Measurements from ENCODE around the gene TWF2.
A peak's percentile ranks its signal among the peaks of the same experiment; 100 is the strongest.

GRCh38 chr3:52218937-52219650 is 19.9 kb downstream of the TWF2 start:
- TF ChIP-seq CTCF (IDR thresholded peaks at IDR 0.05) (peak in 1 of 6 experiments; percentile 15), POLR2A (IDR thresholded peaks at IDR 0.05) (no peak)

Measured in esophagus squamous epithelium (tissue), 4 donors.